BJ (cell line): ENCODE measurements around the gene FHOD3. TPM values are rescaled to one million over a fixed set of nuclear protein-coding genes. Genes with fewer than 3 reads are reported as not detected.

Experiments
- CTCF ChIA-PET: fragments of 350-600 bp; formaldehyde crosslinking; extraction: SDS; loops from one replicate; lab custom pipeline; 2021; ENCODE audit warnings: antibody characterized with exemption, inconsistent platforms; lab: Yijun Ruan, JAX
- POLR2A ChIA-PET: fragments of 300-600 bp; sonication (Branson Sonifier 250); formaldehyde crosslinking; extraction: SDS; loops from one replicate; lab custom pipeline; 2021; ENCODE audit warnings: antibody characterized with exemption; lab: Charles Lee
- DNase-seq: peaks from one replicate; pipeline ENCODE4 v3.0.0-alpha.2; 2011; ENCODE audit warnings: low read depth
- H3K27me3 ChIP-seq: 2 replicates; pipeline ENCODE4 v1.6.0; 2011; ENCODE audit warnings: low read length; ENCODE audit not compliant: control insufficient read depth, insufficient read depth
- H3K36me3 ChIP-seq: 2 replicates; pipeline ENCODE4 v1.5.1; 2011; ENCODE audit warnings: low read length; ENCODE audit not compliant: control insufficient read depth, insufficient read depth
- H3K4me3 ChIP-seq: 2 replicates; pipeline ENCODE4 v1.5.1; 2011; ENCODE audit warnings: low read depth, mild to moderate bottlenecking, control low read depth, low read length
- CTCF ChIP-seq: IDR thresholded peaks from 2 replicates; pipeline ENCODE4 v1.5.1; 2011; ENCODE audit warnings: low read depth, mild to moderate bottlenecking, control low read depth, inconsistent platforms, low read length, moderate library complexity; ENCODE audit not compliant: insufficient read depth
- polyA plus RNA-seq: library from polyadenylated mRNA; depleted of rRNA; stranded (reverse); fragments of >200 nt; gene quantifications from 2 replicates; pipeline ENCODE4 v1.2.3, GENCODE V29; 2011

FHOD3 gene
- polyA plus RNA-seq, 1 experiment: 24.6 TPM

GRCh38 chr18:36499938-36500337 lies 202.4 kb downstream of the FHOD3 start:
- Histone ChIP-seq H3K27me3 (no peaks in the 10 kb centered on the region), H3K36me3 (peaks cover 1% of the 10 kb centered on the region; the same call in 1 of the 2 replicates), H3K4me3 (no peak overlapping the region)
- ChIA-PET POLR2A (no interaction called here), CTCF (interaction anchor here (1.7 kb wide), 1 partner anchor 14 kb away, joined by 3 read pairs; no protein-coding TSS in a partner anchor)
- no peak for TF ChIP-seq CTCF
- no peak for DNase-seq

GRCh38 chr18:36501100-36501499 lies 203.6 kb downstream of the FHOD3 start:
- CTCF ChIA-PET: no interaction called here
- POLR2A ChIA-PET: no interaction called here

GRCh38 chr18:36503477-36503876 lies 206.0 kb downstream of the FHOD3 start:
- CTCF ChIA-PET: no interaction called here
- DNase-seq: no peak

More at GRCh38 chr18:36501100-36501499, 203.6 kb downstream of the FHOD3 start:
- H3K27me3 ChIP-seq: no peaks in the 10 kb centered on the region
- peaks cover 1% of the 10 kb centered on the region; the same call in 1 of the 2 replicates for H3K36me3 ChIP-seq
- DNase-seq: no peak
- H3K4me3 ChIP-seq: no peak overlapping the region
- TF ChIP-seq CTCF: no peak

DNA sequence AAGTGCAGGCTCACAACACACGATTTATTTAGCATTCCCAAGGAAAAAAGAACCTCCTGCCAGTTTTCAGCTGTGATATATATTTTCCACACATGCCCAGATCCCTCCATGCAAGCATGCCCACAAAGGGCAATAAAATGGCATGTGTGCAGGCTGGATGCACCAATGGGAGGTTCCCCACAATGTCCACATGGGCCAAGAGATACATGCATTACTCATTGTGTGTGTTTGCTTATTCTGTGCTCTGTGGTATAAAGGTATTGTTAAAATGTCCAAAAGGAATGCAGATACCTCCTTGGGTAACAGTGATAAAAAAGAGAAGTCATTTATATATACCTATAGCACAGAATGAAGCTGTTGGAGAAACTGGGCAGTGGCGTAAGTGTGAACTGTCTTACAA lies 207.4 kb downstream of the FHOD3 start:
- no peak for DNase-seq
- ChIA-PET POLR2A (no interaction called here), CTCF (interaction anchor here (0.9 kb wide), 1 partner anchor 70 kb away, joined by 4 read pairs; no protein-coding TSS in a partner anchor)
- Histone ChIP-seq H3K4me3 (no peak overlapping the region), H3K36me3 (peaks cover 1% of the 10 kb centered on the region; the same call in 1 of the 2 replicates), H3K27me3 (no peaks in the 10 kb centered on the region)
- TF ChIP-seq CTCF: no peak

More at GRCh38 chr18:36503477-36503876, 206.0 kb downstream of the FHOD3 start:
- H3K4me3 ChIP-seq: no peak overlapping the region
- no peak for TF ChIP-seq CTCF
- POLR2A ChIA-PET: no interaction called here
- no peaks in the 10 kb centered on the region for H3K27me3 ChIP-seq
- H3K36me3 ChIP-seq: peaks cover 1% of the 10 kb centered on the region; the same call in 1 of the 2 replicates

- ChIA-PET CTCF (interaction anchor here (0.9 kb wide), 1 partner anchor 71 kb away, joined by 4 read pairs; no protein-coding TSS in a partner anchor), POLR2A (no interaction called here)
- H3K27me3 ChIP-seq: no peaks in the 10 kb centered on the region
- DNase-seq: no peak
- peaks cover 1% of the 10 kb centered on the region; the same call in 1 of the 2 replicates for H3K36me3 ChIP-seq
- no peak overlapping the region for H3K4me3 ChIP-seq
- TF ChIP-seq CTCF: no peak
Observed at GRCh38 chr18:36505665-36506064, 208.2 kb downstream of the FHOD3 start.
